ENCODE results near the gene ZBTB32. TPM values are rescaled to one million over a fixed set of nuclear protein-coding genes. Genes with fewer than 3 reads are reported as not detected.
A peak's percentile ranks its signal among the peaks of the same experiment; 100 is the strongest.

Gene ZBTB32
- total RNA-seq, 1 donor from 2014 or later: not detected

GRCh38 chr19:35751839-35752745 lies 47.7 kb downstream of the ZBTB32 start:
- Mint-ChIP-seq H3K4me1 (ENCODE audit: low read depth, unreplicated experiment) (peaks cover 18% of the 10 kb centered on the region), H3K4me3 (ENCODE audit: unreplicated experiment) (no peak overlapping the region), H3K27ac (ENCODE audit: unreplicated experiment) (no peak overlapping the region), H3K27me3 (ENCODE audit: unreplicated experiment) (peaks cover 21% of the 10 kb centered on the region), H3K9me3 (ENCODE audit: unreplicated experiment) (peaks cover 11% of the 10 kb centered on the region), H3K36me3 (ENCODE audit: unreplicated experiment) (no peaks in the 10 kb centered on the region)
- no peak for DNase-seq
- TF ChIP-seq CTCF (IDR thresholded peaks at IDR 0.05; ENCODE audit: partially characterized antibody, unreplicated experiment): no peak

- H3K4me3 Mint-ChIP-seq (ENCODE audit: unreplicated experiment): no peak overlapping the region
- H3K27me3 Mint-ChIP-seq (ENCODE audit: unreplicated experiment): peaks cover 21% of the 10 kb centered on the region
- H3K9me3 Mint-ChIP-seq (ENCODE audit: unreplicated experiment): peaks cover 12% of the 10 kb centered on the region
- TF ChIP-seq CTCF (IDR thresholded peaks at IDR 0.05; ENCODE audit: partially characterized antibody, unreplicated experiment): no peak
- H3K36me3 Mint-ChIP-seq (ENCODE audit: unreplicated experiment): no peaks in the 10 kb centered on the region
- no peak for DNase-seq
- H3K27ac Mint-ChIP-seq (ENCODE audit: unreplicated experiment): no peak overlapping the region
- peaks cover 16% of the 10 kb centered on the region for H3K4me1 Mint-ChIP-seq (ENCODE audit: low read depth, unreplicated experiment)
These were observed 48.5 kb downstream of the ZBTB32 start for GRCh38 chr19:35752746-35753350.

- H3K36me3 Mint-ChIP-seq (ENCODE audit: unreplicated experiment): no peaks in the 10 kb centered on the region
- H3K4me3 Mint-ChIP-seq (ENCODE audit: unreplicated experiment): no peak overlapping the region
- peaks cover 15% of the 10 kb centered on the region for H3K4me1 Mint-ChIP-seq (ENCODE audit: low read depth, unreplicated experiment)
- peaks cover 21% of the 10 kb centered on the region for H3K27me3 Mint-ChIP-seq (ENCODE audit: unreplicated experiment)
- peaks cover 16% of the 10 kb centered on the region for H3K9me3 Mint-ChIP-seq (ENCODE audit: unreplicated experiment)
- DNase-seq: no peak
- no peak for TF ChIP-seq CTCF (IDR thresholded peaks at IDR 0.05; ENCODE audit: partially characterized antibody, unreplicated experiment)
- no peak overlapping the region for H3K27ac Mint-ChIP-seq (ENCODE audit: unreplicated experiment)
These were observed 49.4 kb downstream of the ZBTB32 start for GRCh38 chr19:35753634-35754369.

GRCh38 chr19:35754370-35755130 lies 50.2 kb downstream of the ZBTB32 start:
- no peaks in the 10 kb centered on the region for H3K36me3 Mint-ChIP-seq (ENCODE audit: unreplicated experiment)
- H3K27me3 Mint-ChIP-seq (ENCODE audit: unreplicated experiment): peaks cover 21% of the 10 kb centered on the region
- H3K27ac Mint-ChIP-seq (ENCODE audit: unreplicated experiment): peak overlapping the region; percentile 23
- H3K4me1 Mint-ChIP-seq (ENCODE audit: low read depth, unreplicated experiment): peaks cover 14% of the 10 kb centered on the region
- TF ChIP-seq CTCF (IDR thresholded peaks at IDR 0.05; ENCODE audit: partially characterized antibody, unreplicated experiment): no peak
- peak overlapping the region; percentile 70 for H3K4me3 Mint-ChIP-seq (ENCODE audit: unreplicated experiment)
- H3K9me3 Mint-ChIP-seq (ENCODE audit: unreplicated experiment): peaks cover 13% of the 10 kb centered on the region
- DNase-seq: no peak

All from glutamatergic neuron (in vitro differentiated cells).